GM13976 (cell line): ENCODE measurements around the gene NOS1AP.

Source experiments
- DNase-seq: peaks from one replicate; pipeline ENCODE4 v3.0.0; 2012; ENCODE audit warnings: low spot score
- in situ Hi-C: fragments of 300-500 bp; cut with MboI; formaldehyde crosslinking; loops from one replicate; pipeline ENCODE4 v1.12.0; 2022; ENCODE audit warnings: low sequenced_read_pairs, mixed read lengths, inconsistent platforms; ENCODE audit not compliant: unreplicated experiment
- TF ChIP-seq, protein P1 (sequence below): IDR thresholded peaks from 2 replicates; pipeline ENCODE4 v1.5.1; 2012; ENCODE audit warnings: borderline replicate concordance, mild to moderate bottlenecking; ENCODE audit not compliant: insufficient read depth; ENCODE audit errors: extremely low read depth, missing control alignments, control extremely low read depth

The NOS1AP gene

DNA sequence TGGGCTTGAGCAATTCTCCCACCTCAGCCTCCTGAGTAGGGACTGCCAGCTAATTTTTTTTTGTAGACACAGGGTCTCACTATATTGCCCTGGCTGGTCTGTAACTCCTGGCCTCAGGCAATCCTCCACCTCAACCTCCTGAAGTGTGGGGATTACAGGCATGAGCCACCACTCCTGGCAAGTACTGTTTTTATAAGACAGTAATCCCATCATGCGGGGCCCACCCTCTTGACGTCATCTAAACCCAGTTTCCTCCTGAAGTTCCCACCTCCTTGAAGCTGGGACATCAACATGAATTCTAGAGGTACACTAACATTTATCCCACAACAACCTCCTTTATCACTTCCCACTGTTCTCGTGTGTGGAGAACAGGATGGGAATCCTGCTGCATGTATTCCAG lies 202.5 kb downstream of the NOS1AP start:
- TF ChIP-seq, protein P1, sequence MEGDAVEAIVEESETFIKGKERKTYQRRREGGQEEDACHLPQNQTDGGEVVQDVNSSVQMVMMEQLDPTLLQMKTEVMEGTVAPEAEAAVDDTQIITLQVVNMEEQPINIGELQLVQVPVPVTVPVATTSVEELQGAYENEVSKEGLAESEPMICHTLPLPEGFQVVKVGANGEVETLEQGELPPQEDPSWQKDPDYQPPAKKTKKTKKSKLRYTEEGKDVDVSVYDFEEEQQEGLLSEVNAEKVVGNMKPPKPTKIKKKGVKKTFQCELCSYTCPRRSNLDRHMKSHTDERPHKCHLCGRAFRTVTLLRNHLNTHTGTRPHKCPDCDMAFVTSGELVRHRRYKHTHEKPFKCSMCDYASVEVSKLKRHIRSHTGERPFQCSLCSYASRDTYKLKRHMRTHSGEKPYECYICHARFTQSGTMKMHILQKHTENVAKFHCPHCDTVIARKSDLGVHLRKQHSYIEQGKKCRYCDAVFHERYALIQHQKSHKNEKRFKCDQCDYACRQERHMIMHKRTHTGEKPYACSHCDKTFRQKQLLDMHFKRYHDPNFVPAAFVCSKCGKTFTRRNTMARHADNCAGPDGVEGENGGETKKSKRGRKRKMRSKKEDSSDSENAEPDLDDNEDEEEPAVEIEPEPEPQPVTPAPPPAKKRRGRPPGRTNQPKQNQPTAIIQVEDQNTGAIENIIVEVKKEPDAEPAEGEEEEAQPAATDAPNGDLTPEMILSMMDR = no peak
- DNase-seq = no peak
- in situ Hi-C loops = loop anchor here (10.0 kb wide), 1 partner anchor 217 kb away; no protein-coding TSS in a partner anchor

DNA sequence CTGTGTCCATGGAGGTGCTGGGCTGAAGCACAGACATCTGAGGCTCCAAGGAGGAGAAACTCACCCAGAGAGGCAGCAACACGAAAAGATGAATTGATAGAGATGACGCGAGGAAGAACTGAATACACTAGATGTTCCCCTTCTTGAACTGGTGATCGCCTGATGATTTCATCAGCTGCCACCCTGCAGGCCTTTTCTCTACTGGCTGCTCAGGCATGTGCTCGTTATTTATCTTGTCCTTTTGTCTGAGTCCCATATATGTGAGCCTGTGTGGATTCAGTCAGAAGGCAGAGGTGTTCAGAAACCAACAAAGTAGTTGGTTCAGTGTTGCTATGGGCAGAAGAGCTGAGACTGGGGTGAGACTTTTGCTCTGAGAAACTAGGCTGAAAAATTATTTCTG lies 202.9 kb downstream of the NOS1AP start:
- in situ Hi-C loops = loop anchor here (10.0 kb wide), 1 partner anchor 218 kb away; no protein-coding TSS in a partner anchor
- TF ChIP-seq, protein P1 = no peak
- DNase-seq = no peak

DNA sequence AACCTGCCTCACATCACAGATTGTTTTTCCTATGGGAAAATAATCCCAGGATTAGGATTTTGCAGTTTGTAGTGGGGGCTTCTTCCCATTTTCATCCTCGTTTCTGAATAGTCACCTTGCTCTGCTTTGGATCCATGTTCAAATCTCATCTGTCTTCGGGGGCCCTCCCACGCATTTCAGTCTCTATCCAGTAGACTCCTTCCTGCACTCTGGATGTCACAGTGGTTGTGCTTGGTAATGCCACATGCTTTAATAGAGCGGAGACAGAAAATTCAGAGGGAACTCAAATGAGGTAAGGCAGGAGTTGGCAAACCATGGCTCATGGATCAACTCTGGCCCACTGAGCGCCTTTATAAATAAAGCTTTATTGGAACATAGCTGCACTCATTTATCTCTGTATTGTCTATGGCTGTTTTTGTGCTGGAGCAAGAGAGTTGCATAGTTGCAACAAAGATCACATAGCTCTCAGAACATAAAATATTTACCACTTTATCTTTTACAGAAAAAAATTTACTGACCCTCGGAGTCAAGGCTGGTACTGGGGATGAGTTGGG lies 206.2 kb downstream of the NOS1AP start:
- DNase-seq = no peak
- TF ChIP-seq, protein P1 = no peak
- in situ Hi-C loops = loop anchor here (10.0 kb wide), 1 partner anchor 221 kb away; no protein-coding TSS in a partner anchor

DNA sequence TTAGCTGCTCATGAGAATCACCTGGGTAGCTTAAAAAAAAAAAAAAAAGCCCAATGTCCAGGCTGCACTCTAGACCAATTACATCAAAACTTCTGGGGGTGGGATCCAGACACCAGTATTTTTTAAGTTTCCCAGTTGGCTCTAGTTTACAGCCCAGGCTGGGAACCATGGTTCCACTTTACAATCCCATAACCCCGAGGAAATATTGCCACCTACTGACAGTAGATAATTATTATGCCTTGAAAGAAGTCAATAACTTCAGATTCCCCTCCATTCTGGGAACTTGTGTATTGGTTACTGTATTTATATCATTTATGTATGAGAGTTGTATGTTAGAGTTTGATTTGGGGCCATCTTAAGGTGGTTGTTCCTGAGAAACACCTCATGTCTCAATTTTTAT lies 207.0 kb downstream of the NOS1AP start:
- peak; percentile 57 for DNase-seq
- in situ Hi-C loops = loop anchor here (10.0 kb wide), 1 partner anchor 222 kb away; no protein-coding TSS in a partner anchor
- TF ChIP-seq, protein P1 = peak; percentile 56

DNA sequence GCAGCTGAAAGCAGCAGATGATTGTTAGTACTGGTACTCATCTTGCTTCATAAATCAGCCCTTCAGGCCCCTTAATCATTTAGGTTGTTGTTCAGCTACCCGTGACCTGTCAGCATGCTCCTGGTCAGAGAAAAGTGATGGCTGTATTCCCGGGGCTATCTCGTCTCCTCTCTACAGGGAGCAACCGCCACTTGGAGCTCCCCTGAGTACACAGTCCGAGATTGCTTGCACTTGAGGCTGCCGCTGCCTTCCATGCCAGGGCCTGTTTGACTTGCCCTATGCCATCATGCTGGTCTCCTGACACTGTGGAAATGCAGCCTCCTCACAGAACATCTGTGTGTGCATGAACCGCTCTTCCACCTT lies 209.6 kb downstream of the NOS1AP start:
- in situ Hi-C loops = loop anchor here (10.0 kb wide), 1 partner anchor 224 kb away; no protein-coding TSS in a partner anchor
- DNase-seq = no peak

DNA sequence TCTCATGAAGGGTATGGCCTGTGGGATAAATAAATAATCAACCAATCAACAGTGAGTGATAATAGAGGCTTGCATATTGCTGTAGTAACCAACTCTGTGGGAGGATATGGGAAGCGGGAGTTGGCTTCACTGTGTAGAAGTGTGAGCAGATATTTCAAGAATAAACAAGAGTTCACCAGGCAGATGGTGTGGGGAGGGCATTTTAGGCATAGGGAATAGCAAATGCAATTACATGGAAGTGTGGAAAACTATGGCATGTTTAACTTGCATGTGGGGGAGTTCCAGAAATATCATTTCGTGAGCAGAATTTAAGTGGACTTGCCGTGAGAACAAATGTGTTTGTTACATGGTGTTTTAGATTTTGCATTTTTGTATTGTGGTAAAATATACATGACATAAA lies 211.9 kb downstream of the NOS1AP start:
- TF ChIP-seq, protein P1 = no peak
- in situ Hi-C loops = no loop called here
- DNase-seq = no peak

More for the DNA sequence above, 209.6 kb downstream of the NOS1AP start:
- TF ChIP-seq, protein P1 = no peak
